PC-9 (cell line): ENCODE results near the gene PGS1. TPM values are rescaled to one million over a fixed set of nuclear protein-coding genes. Genes with fewer than 3 reads are reported as not detected.

ENCODE experiments used
- BruUV-seq: library from RNA; stranded (reverse); fragments of 400-500 nt; replicated peaks from 2 replicates; lab custom pipeline; 2021; lab: Mats Ljungman, UMichigan
- CTCF ChIA-PET: fragments of 300-600 bp; sonication (Branson Sonifier 250); formaldehyde crosslinking; loops from one replicate; lab custom pipeline; 2022; ENCODE audit warnings: antibody characterized with exemption; lab: Charles Lee
- POLR2A ChIA-PET: fragments of 300-600 bp; sonication (Branson Sonifier 250); formaldehyde crosslinking; loops from one replicate; lab custom pipeline; 2022; ENCODE audit warnings: antibody characterized with exemption; ENCODE audit not compliant: unreplicated experiment; lab: Charles Lee
- DNase-seq, 2 experiments: peaks; one replicate each; pipeline versions ENCODE4 v3.0.0 to v3.0.0-alpha.2; 2015 to 2022; ENCODE audit warnings: mixed read lengths in 1 of 2
- H2AFZ ChIP-seq: fragments of 200-600 bp; sonication (generic); 2 replicates; pipeline ENCODE4 v1.8.1; 2017; ENCODE audit warnings: antibody characterized with exemption
- H3F3A ChIP-seq: fragments of 200-600 bp; sonication (generic); 2 replicates; pipeline ENCODE4 v1.8.1; 2017; ENCODE audit warnings: antibody characterized with exemption, mild to moderate bottlenecking, low read depth; ENCODE audit not compliant: insufficient read depth
- H3K27ac ChIP-seq: fragments of 200-600 bp; sonication (generic); 2 replicates; pipeline ENCODE4 v1.6.1; 2016; ENCODE audit warnings: mixed run types
- H3K27me3 ChIP-seq: fragments of 200-600 bp; sonication (generic); 2 replicates; pipeline ENCODE4 v1.6.1; 2016; ENCODE audit warnings: low read depth, mixed run types; ENCODE audit not compliant: insufficient read depth
- H3K36me3 ChIP-seq: fragments of 200-600 bp; sonication (generic); 2 replicates; pipeline ENCODE4 v1.6.1; 2016; ENCODE audit warnings: low read depth, mixed run types
- H3K4me1 ChIP-seq: fragments of 200-600 bp; sonication (generic); replicated peaks from 2 replicates; pipeline ENCODE4 v1.6.1; 2016; ENCODE audit warnings: mixed run types; ENCODE audit not compliant: insufficient read depth
- H3K4me2 ChIP-seq: fragments of 200-600 bp; sonication (generic); 2 replicates; pipeline ENCODE4 v1.6.1; 2017; ENCODE audit warnings: mixed run types
- H3K4me3 ChIP-seq: fragments of 200-600 bp; sonication (generic); 2 replicates; pipeline ENCODE4 v1.6.1; 2016; ENCODE audit warnings: mixed run types
- H3K79me2 ChIP-seq: fragments of 200-600 bp; sonication (generic); 2 replicates; pipeline ENCODE4 v1.6.1; 2017; ENCODE audit warnings: low read depth, mixed run types
- H3K9me2 ChIP-seq: fragments of 200-600 bp; sonication (generic); 2 replicates; pipeline ENCODE4 v1.8.1; 2017; ENCODE audit warnings: mild to moderate bottlenecking; ENCODE audit not compliant: insufficient read depth
- H3K9me3 ChIP-seq: fragments of 200-600 bp; sonication (generic); 2 replicates; pipeline ENCODE4 v1.8.1; 2016; ENCODE audit warnings: low read depth; ENCODE audit not compliant: insufficient read depth
- H4K20me1 ChIP-seq: fragments of 200-600 bp; sonication (generic); 2 replicates; pipeline ENCODE4 v1.8.1; 2017; ENCODE audit not compliant: insufficient read depth
- CTCF ChIP-seq: fragments of 200-600 bp; sonication (generic); conservative IDR thresholded peaks from 2 replicates; pipeline ENCODE4 v1.6.1; 2017; ENCODE audit warnings: mixed run types, antibody characterized with exemption, mild to moderate bottlenecking, moderate library complexity
- EZH2 ChIP-seq: fragments of 200-600 bp; sonication (generic); IDR thresholded peaks from 2 replicates; pipeline ENCODE4 v1.8.0; 2017; ENCODE audit warnings: antibody characterized with exemption, low read depth
- intact Hi-C: fragments of 100-400 bp; cut with micrococcal nuclease; formaldehyde crosslinking; loops from one replicate; pipeline ENCODE4 v1.10.0; 2022; ENCODE audit not compliant: unreplicated experiment
- total RNA-seq: library from RNA; stranded (reverse); gene quantifications from 2 replicates; pipeline ENCODE4 v1.2.3, GENCODE V29; 2021

The PGS1 gene
- total RNA-seq, 1 experiment from 2014 or later: 40.2 TPM

- ChIA-PET CTCF (no interaction called here), POLR2A (no interaction called here)
- no peak overlapping the region for H2AFZ ChIP-seq
- H3K9me3 ChIP-seq: no peaks in the 10 kb centered on the region
- no peaks in the 10 kb centered on the region for H3K27me3 ChIP-seq
- H4K20me1 ChIP-seq: no peaks in the 10 kb centered on the region
- no peaks in the 10 kb centered on the region for H3K9me2 ChIP-seq
- no peak for DNase-seq
- intact Hi-C loops: no loop called here
- no peak overlapping the region for H3K4me2 ChIP-seq
- H3F3A ChIP-seq: peaks cover 26% of the 10 kb centered on the region; the same call in 1 of the 2 replicates
- no peak overlapping the region for H3K4me3 ChIP-seq
- no TSS peak for BruUV-seq
- H3K36me3 ChIP-seq: no peaks in the 10 kb centered on the region
- H3K27ac ChIP-seq: no peak overlapping the region
- H3K79me2 ChIP-seq: no peaks in the 10 kb centered on the region
- TF ChIP-seq EZH2 (no peak), CTCF (no peak)
- H3K4me1 ChIP-seq: peaks cover 29% of the 10 kb centered on the region
Observed at GRCh38 chr17:78348055-78348770, 30.2 kb upstream of the PGS1 start.

DNA sequence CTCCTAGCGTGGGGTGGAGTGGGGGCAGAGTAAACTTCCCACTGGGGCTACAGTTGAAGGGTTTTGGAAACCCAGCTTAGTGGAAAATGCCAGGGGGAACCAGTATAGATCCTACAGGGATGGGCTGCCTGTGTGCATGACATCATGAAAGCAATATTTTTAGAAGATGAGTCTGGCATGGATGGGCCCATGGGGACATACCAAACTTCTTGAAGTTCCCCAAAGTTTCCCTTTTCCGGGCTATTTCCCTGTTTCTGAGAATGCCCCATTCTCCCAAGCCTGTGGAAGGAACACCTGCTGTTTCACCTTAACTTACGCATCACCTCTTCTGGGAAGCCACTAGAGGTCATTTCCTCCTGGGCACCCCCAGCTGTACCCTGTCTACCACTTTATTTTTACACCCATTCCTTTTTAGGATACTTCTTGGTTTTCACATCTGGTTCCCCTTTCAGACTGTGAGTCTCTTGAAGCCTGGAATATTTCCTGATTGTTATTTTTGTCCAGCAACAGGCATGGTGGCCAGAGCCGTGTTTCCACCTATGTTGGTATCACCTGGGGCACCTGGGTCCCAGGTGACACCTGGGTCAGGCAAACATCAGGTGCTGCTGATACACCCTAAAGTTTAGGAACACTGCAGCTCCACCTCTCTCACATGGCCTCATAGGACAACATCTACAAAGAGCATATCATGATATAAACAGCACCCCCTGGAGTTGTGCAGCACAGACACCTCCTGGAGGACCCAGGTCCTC is 28.4 kb upstream of the PGS1 start:
- Histone ChIP-seq H3K4me3 (no peak overlapping the region), H3K4me2 (no peak overlapping the region), H4K20me1 (no peaks in the 10 kb centered on the region), H2AFZ (no peak overlapping the region), H3K27ac (no peak overlapping the region), H3K9me3 (no peaks in the 10 kb centered on the region), H3K36me3 (no peaks in the 10 kb centered on the region), H3F3A (peaks cover 26% of the 10 kb centered on the region; the same call in 1 of the 2 replicates), H3K4me1 (peaks cover 18% of the 10 kb centered on the region), H3K79me2 (no peaks in the 10 kb centered on the region), H3K9me2 (no peaks in the 10 kb centered on the region), H3K27me3 (no peaks in the 10 kb centered on the region)
- ChIA-PET POLR2A (no interaction called here), CTCF (no interaction called here)
- no peak for TF ChIP-seq EZH2
- no peak; the same call in 1 of the 2 replicates for TF ChIP-seq CTCF
- intact Hi-C loops: no loop called here
- BruUV-seq: no TSS peak
- DNase-seq: no peak

DNA sequence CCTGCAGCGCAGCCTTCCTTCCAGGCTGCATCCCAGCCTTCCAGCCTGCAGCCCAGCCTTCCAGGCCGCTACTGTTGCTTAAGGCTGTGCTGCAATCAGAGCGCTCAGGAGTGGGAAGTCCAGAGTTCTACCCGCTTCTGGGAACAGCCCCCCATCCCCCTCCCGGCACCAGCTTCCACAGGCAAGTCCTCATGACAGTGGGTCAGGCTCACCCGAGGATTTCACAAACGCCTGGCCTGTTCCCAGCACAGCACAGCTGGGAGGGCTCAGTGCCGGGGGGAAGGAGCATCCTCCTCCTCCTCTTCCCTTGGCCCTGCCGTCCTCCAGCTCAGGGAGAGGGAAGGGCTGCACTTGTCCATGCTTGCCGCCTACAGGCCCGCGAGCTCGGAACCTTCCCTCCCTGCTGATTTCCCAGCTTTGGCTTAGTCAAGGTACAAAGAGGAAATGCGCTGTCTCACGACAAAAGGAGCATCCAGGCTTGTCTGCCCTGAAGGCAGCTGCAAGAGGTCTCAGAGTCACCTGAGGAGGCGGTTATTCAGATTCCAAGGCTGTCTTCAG is 26.9 kb upstream of the PGS1 start:
- Histone ChIP-seq H3F3A (peaks cover 32% of the 10 kb centered on the region; the same call in 1 of the 2 replicates), H3K27ac (no peak overlapping the region), H3K79me2 (peaks cover 10% of the 10 kb centered on the region), H3K9me2 (no peaks in the 10 kb centered on the region), H2AFZ (no peak overlapping the region), H3K9me3 (no peaks in the 10 kb centered on the region), H3K27me3 (no peaks in the 10 kb centered on the region), H3K4me2 (peak overlapping the region; percentile 78; the same call in 1 of the 2 replicates), H4K20me1 (no peaks in the 10 kb centered on the region), H3K4me3 (no peak overlapping the region), H3K36me3 (no peaks in the 10 kb centered on the region), H3K4me1 (peaks cover 22% of the 10 kb centered on the region)
- TF ChIP-seq CTCF (no peak), EZH2 (no peak)
- no TSS peak for BruUV-seq
- intact Hi-C loops: no loop called here
- no peak for DNase-seq
- ChIA-PET CTCF (interaction anchor here (0.6 kb wide), 1 partner anchor 54 kb away, joined by 4 read pairs; no protein-coding TSS in a partner anchor), POLR2A (interaction anchor here (0.6 kb wide), 2 partner anchors 10 to 43 kb away, joined by 3 to 21 read pairs; no protein-coding TSS in a partner anchor)
